ENCODE measurements around the gene KCP. TPM values are rescaled to one million over a fixed set of nuclear protein-coding genes. Genes with fewer than 3 reads are reported as not detected.
"Not testable (repeated sequence)": the region's sequence is repeated elsewhere in the genome, so short reads cannot be mapped to it uniquely, and the experiment has no call there.

Gene KCP
- total RNA-seq: 0.16 TPM

DNA sequence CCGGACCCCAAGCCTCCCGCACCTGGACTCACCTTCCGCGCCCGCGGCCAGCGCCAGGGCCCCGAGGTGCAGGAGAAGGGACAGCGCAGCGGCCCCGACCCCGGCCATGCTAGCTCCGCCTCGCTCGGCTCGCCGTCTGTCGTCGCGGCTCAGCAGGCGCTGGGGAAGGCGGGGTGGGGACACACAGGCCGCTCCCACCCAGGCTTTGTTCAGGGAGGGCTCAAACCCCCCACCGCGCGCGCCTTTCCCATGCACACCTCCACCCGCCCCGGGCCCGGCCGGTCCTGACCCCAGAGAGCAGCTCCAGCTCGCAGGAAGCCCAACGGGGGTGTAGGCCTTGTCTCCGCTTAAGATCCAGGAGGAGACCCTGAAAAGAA lies at the start of gene KCP:
Gene KCP, minus strand, starts transcription at position 141 of the 377 bp plus-strand sequence. Its CDS starts 33 bp downstream, at position 108.
- DNase-seq: no peak

DNA sequence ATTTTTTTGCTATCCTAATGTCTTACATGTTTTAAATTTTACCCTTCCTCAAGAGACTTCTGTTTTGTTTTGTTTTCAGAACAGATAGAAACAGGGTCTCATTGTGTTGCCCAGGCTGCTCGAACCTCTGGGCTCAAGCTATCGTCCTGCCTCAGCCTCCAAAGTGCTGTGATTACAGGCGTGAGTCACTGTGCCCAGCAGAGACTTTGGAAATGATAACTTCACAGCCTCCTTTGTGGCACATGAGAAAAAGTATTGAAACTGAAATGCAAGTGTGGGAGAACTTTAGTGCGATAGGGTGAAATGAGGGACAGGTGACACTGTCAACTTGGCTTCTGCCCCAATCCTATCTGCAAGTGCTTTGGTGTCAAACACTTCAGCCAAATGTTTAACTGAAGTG lies 48.8 kb upstream of the KCP start:
- DNase-seq: no peak

DNA sequence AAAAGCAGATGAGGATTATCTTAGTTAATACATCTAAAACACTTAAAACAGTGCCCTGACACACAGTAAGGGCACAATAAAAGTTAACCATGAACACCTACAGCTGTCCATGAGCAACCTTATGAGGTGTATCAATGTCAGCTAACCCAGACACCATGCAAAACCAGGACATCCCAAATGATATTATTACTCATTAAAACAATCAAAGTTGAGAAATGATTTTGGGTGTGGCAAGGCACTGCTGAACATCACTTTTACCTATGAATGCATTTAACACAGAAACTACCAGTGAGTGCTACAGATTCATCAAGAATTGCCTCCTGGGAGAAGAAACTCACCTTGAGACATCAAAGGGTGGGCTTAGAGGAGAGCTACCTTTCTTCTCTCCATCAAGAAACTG lies 45.5 kb upstream of the KCP start:
- DNase-seq: no peak

GRCh38 chr7:128954830-128955802 lies 44.6 kb upstream of the KCP start:
- DNase-seq: no peak

DNA sequence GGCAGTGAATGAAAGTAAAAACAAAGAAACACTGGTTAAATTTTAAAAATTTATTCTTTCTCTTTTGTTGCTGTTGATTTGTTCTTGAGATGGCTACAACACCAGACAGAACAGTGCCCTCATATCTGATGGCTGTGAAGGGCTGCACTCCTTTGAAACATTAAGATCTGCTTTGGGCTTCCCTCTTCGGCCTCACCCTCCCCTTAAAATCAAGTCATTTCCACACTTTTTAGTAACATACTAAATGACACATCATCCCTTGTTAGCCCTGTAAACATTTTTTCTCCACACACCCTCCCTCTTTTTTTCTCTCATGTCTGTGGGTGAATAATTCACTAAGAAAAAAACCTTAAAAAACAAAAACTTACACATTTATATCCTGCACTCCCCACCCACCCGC lies 43.6 kb upstream of the KCP start:
- no peak for DNase-seq

DNA sequence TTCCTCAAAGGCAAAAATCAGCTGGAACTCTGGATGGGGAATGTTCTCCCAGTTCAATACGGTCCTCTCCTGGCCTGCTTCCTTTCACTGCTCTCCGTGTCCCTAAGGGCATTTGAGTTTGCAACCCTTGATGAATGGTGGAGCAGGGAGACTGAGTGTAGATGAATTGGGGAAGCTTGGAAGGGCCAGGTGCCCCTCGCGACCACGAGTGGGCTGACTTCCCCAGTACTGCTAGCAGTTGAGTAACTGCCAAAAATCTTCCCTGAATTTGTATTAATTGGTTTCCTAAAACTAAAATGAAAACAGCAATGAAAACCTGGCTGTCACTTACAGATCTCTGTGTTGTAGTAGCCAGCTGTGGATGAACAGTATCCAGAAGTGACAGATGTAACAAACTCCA lies 40.8 kb upstream of the KCP start:
- DNase-seq: no peak

DNA sequence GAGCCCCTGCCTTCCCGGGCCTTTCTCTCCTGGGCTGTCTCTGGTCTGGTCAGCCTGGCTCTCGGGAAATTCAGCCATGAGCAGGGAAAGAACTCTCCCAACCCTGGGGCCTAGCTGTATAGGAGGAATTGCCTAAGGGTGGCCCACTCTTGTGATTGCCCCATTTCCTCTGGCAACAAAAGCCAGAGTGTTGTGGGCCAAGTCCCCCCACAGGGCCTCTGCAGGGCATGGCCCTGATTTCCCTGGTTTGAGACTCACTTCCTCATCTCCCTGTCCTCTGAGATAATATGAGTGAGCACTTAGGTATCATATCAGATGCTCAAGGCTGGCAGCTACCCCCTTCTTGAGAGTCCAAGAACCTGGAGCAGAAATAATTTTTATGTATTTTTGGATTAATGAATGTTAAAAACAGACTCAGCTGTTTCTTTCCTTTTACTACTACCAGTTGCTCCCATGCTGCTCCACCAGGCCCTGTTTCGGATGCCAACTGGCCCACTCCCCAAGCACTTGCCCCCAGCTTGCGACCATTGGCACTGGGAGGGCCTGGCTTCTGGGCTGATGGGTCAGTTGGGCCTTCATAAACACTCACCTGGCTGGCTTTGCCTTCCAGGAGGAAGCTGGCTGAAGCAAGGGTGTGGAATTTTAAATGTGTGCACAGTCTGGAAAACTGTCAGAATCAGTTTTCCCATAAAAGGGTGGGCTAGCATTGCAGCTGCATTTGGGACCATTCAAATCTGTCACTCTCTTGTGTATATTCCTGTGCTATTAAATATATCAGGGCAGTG lies 38.7 kb upstream of the KCP start:
- no peak for DNase-seq

DNA sequence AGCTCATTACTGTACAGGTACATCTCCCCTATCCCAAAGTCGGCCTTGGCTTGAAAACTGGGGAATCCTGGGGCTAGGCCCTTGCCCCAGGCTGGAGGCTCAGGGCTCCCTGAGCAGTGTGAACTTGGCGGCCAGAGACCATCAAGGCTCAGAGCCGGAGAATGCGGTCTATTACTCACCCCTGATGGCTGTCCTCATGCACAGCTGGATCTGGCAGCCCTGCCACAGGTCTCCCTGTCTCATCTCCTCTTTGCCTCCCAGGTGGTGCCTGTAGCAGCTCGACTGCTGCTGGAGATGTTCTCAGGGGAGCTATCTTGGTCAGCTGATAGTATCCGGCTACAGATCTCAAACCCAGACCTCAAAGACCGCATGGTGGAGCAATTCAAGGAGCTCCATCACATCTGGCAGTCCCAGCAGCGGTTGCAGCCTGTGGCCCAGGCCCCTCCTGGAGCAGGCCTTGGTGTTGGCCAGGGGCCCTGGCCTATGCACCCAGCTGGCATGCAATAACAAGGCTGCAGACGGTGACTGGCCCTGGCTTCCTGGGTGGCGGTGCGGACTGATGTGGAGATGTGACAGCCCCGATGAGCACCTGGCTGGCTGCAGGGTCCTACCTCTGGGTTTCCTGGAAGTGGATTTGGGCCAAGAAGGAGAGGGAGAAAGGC lies 37.9 kb upstream of the KCP start:
- no peak for DNase-seq

DNA sequence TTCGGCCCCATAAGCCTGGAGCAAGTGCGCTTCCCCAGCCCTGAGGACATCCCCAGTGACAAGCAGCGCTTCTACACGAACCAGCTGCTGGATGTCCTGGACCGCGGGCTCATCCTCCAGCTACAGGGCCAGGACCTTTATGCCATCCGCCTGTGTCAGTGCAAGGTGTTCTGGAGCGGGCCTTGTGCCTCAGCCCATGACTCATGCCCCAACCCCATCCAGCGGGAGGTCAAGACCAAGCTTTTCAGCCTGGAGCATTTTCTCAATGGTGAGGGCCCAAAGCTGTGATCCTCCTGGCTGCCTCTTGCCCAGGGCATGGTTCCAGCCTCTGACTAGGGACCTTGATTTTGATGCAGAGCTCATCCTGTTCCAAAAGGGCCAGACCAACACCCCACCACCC lies 37.3 kb upstream of the KCP start:
- no peak for DNase-seq

GRCh38 chr7:128946936-128947830 lies 36.7 kb upstream of the KCP start:
- DNase-seq: no peak

DNA sequence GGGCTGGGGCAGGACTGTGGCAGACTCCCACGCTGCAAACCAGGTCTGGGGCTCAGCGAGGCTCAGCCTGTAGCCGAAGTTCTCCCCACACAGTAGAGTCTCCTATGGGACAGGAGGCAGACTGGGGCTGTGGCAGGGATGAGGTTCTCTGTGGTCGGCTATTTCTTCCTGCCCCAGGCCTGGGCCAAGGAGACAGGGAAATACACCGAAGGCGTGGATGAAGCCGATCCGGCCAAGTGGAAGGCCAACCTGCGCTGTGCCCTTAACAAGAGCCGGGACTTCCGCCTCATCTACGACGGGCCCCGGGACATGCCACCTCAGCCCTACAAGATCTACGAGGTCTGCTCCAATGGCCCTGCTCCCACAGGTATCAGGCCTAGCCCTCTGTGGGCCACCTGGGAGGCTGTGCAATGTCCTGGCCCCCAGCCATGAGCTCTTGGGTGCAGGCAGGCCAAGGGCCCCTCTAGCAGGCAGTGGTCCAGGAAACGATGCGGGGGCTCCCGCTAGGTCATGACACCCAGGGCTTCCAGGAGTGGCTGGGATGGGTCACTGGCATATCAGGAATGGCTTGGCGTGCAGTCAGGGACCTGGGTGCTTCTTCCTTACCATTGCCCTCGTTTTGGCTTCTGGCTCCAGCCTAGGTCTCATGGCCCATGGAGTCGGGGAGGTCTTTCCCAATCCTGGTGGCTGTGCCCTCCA lies 35.3 kb upstream of the KCP start:
- DNase-seq: no peak

DNA sequence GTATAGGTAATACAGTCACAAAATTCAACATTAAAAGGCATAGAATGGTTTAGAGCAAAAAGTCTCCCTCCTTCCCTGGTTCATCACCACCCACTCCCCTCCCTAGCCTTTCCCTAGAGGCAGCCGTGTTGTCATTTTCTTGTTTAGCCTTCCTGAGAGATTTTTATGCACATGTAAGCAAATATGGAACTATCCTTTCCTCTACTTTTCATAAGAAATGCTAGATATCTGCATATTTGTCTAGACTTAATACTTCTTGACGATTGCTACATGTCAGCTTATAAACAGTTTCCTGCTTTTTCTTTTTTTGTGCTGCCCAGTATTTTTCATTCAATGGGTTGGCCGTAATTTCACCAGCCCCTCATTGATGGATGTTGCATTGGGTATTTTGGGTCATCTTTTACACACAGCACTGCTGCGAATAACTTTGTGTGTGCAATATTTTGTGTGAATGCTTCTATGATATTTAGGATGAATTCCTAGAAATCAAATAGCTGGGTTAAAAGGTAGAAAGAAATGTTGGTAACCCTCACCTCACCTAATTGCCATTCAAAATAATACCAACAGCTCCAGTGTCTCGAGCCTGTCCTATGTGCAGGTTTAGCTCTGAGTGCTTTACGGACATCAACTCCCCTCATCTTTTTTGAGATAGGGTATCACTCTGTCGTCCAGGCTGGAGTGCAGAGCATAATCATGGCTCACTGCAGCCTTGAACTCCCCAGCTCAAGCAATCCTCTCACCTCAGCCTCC lies 34.2 kb upstream of the KCP start:
- no peak for DNase-seq

GRCh38 chr7:128943251-128943650 lies 32.7 kb upstream of the KCP start:
- DNase-seq: not testable (repeated sequence)

DNA sequence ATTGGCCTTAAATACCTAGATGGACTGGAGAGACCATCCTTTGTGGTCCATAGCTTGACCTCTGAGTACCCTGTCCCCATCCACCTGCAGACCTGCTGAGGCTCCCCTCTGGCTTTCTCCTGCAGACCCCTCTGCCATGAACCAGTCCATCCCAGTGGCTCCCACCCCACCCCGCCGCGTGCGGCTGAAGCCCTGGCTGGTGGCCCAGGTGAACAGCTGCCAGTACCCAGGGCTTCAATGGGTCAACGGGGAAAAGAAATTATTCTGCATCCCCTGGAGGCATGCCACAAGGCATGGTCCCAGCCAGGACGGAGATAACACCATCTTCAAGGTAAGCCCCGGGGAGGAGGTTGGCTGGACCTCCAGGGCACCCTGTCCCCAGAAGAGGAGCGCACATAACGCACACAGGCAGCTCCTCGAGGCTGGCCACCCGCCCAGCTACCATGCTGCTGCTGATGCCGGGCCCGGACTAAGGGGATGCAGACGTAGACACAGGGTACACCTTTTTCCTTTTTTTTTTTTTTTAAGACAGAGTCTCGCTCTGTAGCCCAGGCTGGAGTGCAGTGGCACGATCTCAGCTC lies 31.5 kb upstream of the KCP start:
- DNase-seq: no peak

- no peak for DNase-seq
Measured at GRCh38 chr7:128941323-128941890, 30.9 kb upstream of the KCP start.

- no peak for DNase-seq
Measured at GRCh38 chr7:128940494-128941322, 30.2 kb upstream of the KCP start.

DNA sequence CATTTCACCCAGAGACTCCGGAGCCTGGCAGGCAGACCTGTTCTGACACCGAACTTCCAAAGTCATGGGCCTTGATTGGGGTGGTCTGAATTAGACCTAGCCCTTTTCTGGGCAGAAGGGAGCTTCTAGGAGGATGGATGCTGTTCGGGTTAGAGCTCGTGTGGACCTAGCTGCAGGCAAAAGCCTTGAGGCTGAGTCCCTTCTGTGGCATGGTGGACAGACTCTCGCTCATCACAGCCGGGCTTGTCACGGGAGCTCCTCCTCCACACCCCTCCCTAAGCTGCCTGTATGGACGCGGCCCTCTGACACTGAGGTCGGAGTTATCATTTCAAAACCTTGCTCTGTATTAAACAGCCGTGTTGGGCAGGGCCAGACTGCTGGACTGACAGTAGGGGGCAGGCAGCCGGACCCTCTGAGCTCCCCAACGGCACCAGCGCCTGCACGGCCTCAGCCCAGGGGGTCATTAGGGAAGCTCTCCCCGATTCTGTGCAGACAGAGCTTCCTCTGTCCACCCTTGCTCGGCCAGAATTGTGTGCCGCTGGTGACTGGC lies 29.4 kb upstream of the KCP start:
- DNase-seq: no peak

- no peak for DNase-seq
Measured at GRCh38 chr7:128939075-128939860, 28.8 kb upstream of the KCP start.

Measured in occipital lobe (tissue), 2 donors.